OCI-LY1 (cell line): ENCODE results near the gene OR2W1.

Experiments
- H2AFZ ChIP-seq: fragments of 200-600 bp; sonication (generic), shearing (Covaris generic); 2 replicates; pipeline ENCODE4 v1.6.0; 2014; ENCODE audit warnings: antibody characterized with exemption, mild to moderate bottlenecking, low read length
- H3F3A ChIP-seq: fragments of 200-600 bp; sonication (generic), shearing (Covaris generic); 2 replicates; pipeline ENCODE4 v1.6.0; 2014; ENCODE audit warnings: mild to moderate bottlenecking, antibody characterized with exemption, low read length, moderate library complexity; ENCODE audit not compliant: insufficient read depth
- H3K27ac ChIP-seq: fragments of 200-600 bp; sonication (generic); 2 replicates; pipeline ENCODE4 v1.5.1; 2014; ENCODE audit warnings: low read length, mixed run types, mild to moderate bottlenecking, low read depth; ENCODE audit not compliant: poor library complexity, severe bottlenecking
- H3K27me3 ChIP-seq: fragments of 200-600 bp; sonication (generic); 2 replicates; pipeline ENCODE4 v1.6.0; 2014; ENCODE audit warnings: antibody characterized with exemption, mild to moderate bottlenecking, low read length, moderate library complexity; ENCODE audit not compliant: insufficient read depth
- H3K36me3 ChIP-seq: fragments of 200-600 bp; sonication (generic); 2 replicates; pipeline ENCODE4 v1.6.1; 2014; ENCODE audit warnings: mild to moderate bottlenecking, antibody characterized with exemption, low read length, moderate library complexity, mixed read lengths; ENCODE audit not compliant: insufficient read depth
- H3K4me1 ChIP-seq: fragments of 200-600 bp; sonication (generic); 2 replicates; pipeline ENCODE4 v1.5.1; 2014; ENCODE audit warnings: mild to moderate bottlenecking, low read length, moderate library complexity; ENCODE audit not compliant: insufficient read depth, severe bottlenecking
- H3K4me2 ChIP-seq: fragments of 200-600 bp; sonication (generic), shearing (Covaris generic); 2 replicates; pipeline ENCODE4 v1.6.1; 2014; ENCODE audit warnings: low read length
- H3K4me3 ChIP-seq: fragments of 200-600 bp; sonication (generic); 2 replicates; pipeline ENCODE4 v1.5.1; 2014; ENCODE audit warnings: low read length, low read depth, mild to moderate bottlenecking, mixed read lengths; ENCODE audit not compliant: poor library complexity, severe bottlenecking
- H3K79me2 ChIP-seq: fragments of 200-600 bp; shearing (Covaris generic); 2 replicates; pipeline ENCODE4 v1.6.1; 2016; ENCODE audit warnings: mixed run types, low read length, mixed read lengths; ENCODE audit not compliant: insufficient read depth
- H3K9ac ChIP-seq: fragments of 200-600 bp; sonication (generic), shearing (Covaris generic); 2 replicates; pipeline ENCODE4 v1.6.1; 2014; ENCODE audit warnings: mild to moderate bottlenecking, low read length, mixed read lengths
- H3K9me2 ChIP-seq: fragments of 200-600 bp; sonication (generic), shearing (Covaris generic); 2 replicates; pipeline ENCODE4 v1.6.1; 2014; ENCODE audit warnings: low read depth, mild to moderate bottlenecking, low read length, mixed read lengths
- H3K9me3 ChIP-seq: fragments of 200-600 bp; shearing (Covaris generic); 2 replicates; pipeline ENCODE4 v1.6.1; 2014; ENCODE audit warnings: low read length, mixed read lengths
- H4K20me1 ChIP-seq: fragments of 200-600 bp; sonication (generic), shearing (Covaris generic); 2 replicates; pipeline ENCODE4 v1.6.0; 2016; ENCODE audit warnings: mild to moderate bottlenecking, low read length; ENCODE audit not compliant: insufficient read depth
- EZH2 ChIP-seq: fragments of 200-600 bp; sonication (generic), shearing (Covaris generic); IDR thresholded peaks from 2 replicates; pipeline ENCODE4 v1.8.0; 2017; ENCODE audit warnings: borderline replicate concordance, mixed run types, mild to moderate bottlenecking, antibody characterized with exemption, low read length, moderate library complexity, mixed read lengths
- TF ChIP-seq, protein P1 (sequence below): fragments of 200-600 bp; sonication (generic), shearing (Covaris generic); IDR thresholded peaks from 2 replicates; pipeline ENCODE4 v1.5.1; 2017; ENCODE audit warnings: mild to moderate bottlenecking, antibody characterized with exemption, low read length, moderate library complexity, mixed read lengths

The OR2W1 gene

DNA sequence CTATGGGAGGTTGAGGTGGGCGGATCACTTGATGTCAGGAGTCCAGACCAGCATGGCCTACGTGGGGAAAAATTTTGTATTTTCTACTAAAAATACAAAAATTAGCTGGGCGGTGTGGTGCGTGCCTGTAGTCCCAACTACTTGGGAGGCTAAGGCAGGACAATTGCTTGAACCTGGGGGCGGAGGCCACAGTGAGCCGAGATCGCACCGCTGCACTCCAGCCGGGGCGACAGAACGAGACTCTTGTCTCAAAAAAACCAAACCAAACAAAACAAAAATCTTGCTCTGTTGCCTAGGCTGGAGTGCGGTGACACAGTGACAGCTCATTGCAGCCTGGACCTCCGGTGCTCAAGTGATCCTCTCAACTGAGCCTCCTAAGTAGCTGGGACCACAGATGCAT lies 16.2 kb downstream of the OR2W1 start:
- Histone ChIP-seq H3K9me2 (no peaks in the 10 kb centered on the region), H3K4me2 (no peak overlapping the region), H3F3A (no peaks in the 10 kb centered on the region), H3K36me3 (no peaks in the 10 kb centered on the region), H3K4me1 (no peaks in the 10 kb centered on the region), H4K20me1 (no peaks in the 10 kb centered on the region), H3K9me3 (no peaks in the 10 kb centered on the region), H3K9ac (no peak overlapping the region), H3K79me2 (no peaks in the 10 kb centered on the region), H2AFZ (no peak overlapping the region), H3K27me3 (no peaks in the 10 kb centered on the region), H3K4me3 (no peak overlapping the region), H3K27ac (no peak overlapping the region)
- TF ChIP-seq, protein P1, sequence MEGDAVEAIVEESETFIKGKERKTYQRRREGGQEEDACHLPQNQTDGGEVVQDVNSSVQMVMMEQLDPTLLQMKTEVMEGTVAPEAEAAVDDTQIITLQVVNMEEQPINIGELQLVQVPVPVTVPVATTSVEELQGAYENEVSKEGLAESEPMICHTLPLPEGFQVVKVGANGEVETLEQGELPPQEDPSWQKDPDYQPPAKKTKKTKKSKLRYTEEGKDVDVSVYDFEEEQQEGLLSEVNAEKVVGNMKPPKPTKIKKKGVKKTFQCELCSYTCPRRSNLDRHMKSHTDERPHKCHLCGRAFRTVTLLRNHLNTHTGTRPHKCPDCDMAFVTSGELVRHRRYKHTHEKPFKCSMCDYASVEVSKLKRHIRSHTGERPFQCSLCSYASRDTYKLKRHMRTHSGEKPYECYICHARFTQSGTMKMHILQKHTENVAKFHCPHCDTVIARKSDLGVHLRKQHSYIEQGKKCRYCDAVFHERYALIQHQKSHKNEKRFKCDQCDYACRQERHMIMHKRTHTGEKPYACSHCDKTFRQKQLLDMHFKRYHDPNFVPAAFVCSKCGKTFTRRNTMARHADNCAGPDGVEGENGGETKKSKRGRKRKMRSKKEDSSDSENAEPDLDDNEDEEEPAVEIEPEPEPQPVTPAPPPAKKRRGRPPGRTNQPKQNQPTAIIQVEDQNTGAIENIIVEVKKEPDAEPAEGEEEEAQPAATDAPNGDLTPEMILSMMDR = no peak
- TF ChIP-seq EZH2 = no peak

DNA sequence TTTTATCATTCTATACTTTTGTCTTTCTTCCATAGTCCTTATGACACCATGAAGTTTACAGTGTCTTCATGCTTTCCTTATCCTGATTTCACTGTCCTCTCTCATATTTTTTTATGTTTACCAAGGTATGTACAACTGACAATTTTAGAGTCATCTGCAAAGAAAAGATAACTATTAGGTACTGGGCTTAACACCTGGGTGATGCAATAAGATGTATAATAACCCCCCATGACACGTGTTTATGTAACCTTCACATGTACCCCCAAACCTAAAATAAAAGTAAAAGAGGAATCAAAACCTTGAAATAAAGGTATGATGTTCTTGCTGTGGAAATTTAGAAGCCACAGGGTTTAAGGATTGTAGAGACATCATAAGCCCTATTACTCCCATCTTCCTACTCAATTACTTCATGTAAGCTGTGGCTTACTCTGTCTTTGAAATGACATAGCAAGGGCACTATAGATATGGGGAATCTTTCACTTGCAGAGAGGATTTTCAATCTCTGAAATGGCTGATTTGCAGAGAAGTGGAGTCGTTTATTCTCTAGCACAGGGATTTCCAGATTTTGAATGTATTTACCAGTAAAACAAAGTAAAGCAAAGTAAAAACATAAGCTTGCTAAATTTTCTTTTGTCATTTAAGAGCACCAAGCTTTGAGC lies 18.9 kb downstream of the OR2W1 start:
- Histone ChIP-seq H3K4me3 (no peak overlapping the region), H3K79me2 (no peaks in the 10 kb centered on the region), H3F3A (no peaks in the 10 kb centered on the region), H3K9me2 (no peaks in the 10 kb centered on the region), H2AFZ (no peak overlapping the region), H3K9me3 (no peaks in the 10 kb centered on the region), H3K27ac (no peak overlapping the region), H3K4me1 (no peaks in the 10 kb centered on the region), H3K9ac (no peak overlapping the region), H3K4me2 (no peak overlapping the region), H3K27me3 (no peaks in the 10 kb centered on the region), H3K36me3 (no peaks in the 10 kb centered on the region), H4K20me1 (no peaks in the 10 kb centered on the region)
- no peak for TF ChIP-seq EZH2
- TF ChIP-seq, protein P1 = no peak

- H3K27me3 ChIP-seq = no peaks in the 10 kb centered on the region
- H3F3A ChIP-seq = no peaks in the 10 kb centered on the region
- H3K4me3 ChIP-seq = no peak overlapping the region
- no peaks in the 10 kb centered on the region for H3K36me3 ChIP-seq
- H3K79me2 ChIP-seq = no peaks in the 10 kb centered on the region
- H3K9ac ChIP-seq = no peak overlapping the region
- no peaks in the 10 kb centered on the region for H3K9me3 ChIP-seq
- H3K4me1 ChIP-seq = no peaks in the 10 kb centered on the region
- H2AFZ ChIP-seq = no peak overlapping the region
- H3K27ac ChIP-seq = no peak overlapping the region
- TF ChIP-seq EZH2 = no peak
- TF ChIP-seq, protein P1 = no peak
- no peak overlapping the region for H3K4me2 ChIP-seq
- no peaks in the 10 kb centered on the region for H4K20me1 ChIP-seq
- H3K9me2 ChIP-seq = no peaks in the 10 kb centered on the region
Measured at GRCh38 chr6:29021434-29021833, 23.5 kb downstream of the OR2W1 start.
